ENCODE data around the gene DUSP16. TPM values are rescaled to one million over a fixed set of nuclear protein-coding genes. Genes with fewer than 3 reads are reported as not detected.

Gene DUSP16, protein sequence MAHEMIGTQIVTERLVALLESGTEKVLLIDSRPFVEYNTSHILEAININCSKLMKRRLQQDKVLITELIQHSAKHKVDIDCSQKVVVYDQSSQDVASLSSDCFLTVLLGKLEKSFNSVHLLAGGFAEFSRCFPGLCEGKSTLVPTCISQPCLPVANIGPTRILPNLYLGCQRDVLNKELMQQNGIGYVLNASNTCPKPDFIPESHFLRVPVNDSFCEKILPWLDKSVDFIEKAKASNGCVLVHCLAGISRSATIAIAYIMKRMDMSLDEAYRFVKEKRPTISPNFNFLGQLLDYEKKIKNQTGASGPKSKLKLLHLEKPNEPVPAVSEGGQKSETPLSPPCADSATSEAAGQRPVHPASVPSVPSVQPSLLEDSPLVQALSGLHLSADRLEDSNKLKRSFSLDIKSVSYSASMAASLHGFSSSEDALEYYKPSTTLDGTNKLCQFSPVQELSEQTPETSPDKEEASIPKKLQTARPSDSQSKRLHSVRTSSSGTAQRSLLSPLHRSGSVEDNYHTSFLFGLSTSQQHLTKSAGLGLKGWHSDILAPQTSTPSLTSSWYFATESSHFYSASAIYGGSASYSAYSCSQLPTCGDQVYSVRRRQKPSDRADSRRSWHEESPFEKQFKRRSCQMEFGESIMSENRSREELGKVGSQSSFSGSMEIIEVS
- total RNA-seq (2022; extraction: Qiagen RNA extraction): 7.9 to 10.7 TPM (median 8.8 TPM) in 5 replicates

DNA sequence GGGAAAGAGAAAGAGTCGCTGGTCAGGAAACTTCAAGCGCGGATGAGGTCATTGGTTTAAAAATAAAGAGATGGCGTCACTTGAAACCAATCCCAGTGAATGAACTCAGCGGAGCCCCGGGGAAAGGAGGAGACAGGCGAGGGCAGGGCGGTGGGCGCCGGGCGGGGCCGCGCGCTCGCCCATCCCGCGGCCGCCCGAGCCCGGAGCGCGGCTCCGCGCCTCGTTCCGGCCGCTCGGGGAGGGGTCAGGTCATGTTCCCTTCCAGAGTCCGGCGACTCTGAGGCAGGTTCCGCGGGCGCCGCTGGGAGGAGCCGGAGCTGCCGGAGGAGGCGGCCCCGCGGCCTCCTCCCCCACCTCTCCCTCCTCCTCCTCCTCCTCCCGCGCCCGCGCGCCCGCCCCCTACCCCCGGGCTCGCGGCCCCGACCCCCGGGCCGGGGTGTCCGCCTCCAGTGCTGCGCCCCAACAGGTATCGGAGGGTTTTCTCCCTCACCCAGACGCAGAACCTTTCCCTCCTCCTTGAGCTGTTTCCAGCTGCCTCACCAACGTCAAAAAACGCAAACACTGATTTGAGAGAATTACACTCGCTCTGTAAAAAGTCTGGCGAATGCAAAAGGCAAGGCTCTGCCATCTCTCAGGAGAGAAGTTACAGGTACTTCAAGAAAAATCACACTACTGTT lies at the start of gene DUSP16:
Gene DUSP16 (minus strand): TSS at position 279 of the 677 bp plus-strand sequence. CDS start 41,765 bp downstream, outside the sequence.

DNA sequence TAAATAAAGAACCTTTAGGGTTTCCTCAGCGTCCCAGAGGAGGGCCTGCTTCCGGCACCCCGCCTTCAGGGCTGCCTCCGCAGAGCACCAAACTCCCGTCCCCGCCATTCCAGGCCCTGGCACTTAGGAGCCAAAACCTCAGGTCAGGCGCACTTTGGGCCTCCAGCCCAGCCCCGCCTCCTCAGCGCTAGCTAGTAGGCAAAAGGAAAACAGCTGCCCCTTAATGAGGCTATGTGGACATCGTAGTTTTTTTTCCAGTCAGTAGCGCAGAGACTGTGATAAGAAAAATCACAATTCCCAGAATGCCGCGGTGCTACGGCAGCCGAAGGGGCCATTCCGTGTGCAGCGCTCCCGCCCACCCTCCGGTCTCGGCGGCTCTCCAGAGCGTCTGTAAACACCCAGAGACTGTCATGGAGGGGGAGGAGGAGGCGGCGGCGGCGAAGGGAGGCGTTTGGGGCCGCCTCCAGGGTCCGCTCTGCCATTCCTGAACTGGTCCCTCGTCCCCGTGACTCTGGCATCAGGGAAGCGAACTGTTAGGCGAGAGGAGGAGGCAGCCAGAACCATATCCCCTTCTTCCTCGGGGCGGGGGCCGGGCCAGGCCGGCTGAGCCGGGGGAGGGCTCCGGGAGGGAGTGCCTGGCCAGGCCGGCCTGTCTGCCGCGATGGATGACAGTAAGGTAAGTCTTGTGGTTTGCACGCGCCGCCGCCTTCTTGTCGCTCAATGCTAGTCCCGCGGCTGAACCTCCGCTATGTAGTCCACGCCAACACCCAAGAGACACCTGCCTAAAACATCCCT lies 49.0 kb upstream of the DUSP16 start, which contains the start of gene CREBL2:
Gene CREBL2 (plus strand): TSS at position 365 of the 795 bp plus-strand sequence. CDS start 297 bp downstream, at position 662.

Other genes with a start within 250 kb of the DUSP16 start
- gene MANSC1, start 212.6 kb downstream of the DUSP16 start, total RNA-seq (2022; extraction: Qiagen RNA extraction): 3.1 to 4.6 TPM (median 3.9 TPM) in 5 replicates
- 7.9 to 11.1 TPM (median 9.5 TPM) in 5 replicates for gene BORCS5, start 205.8 kb downstream of the DUSP16 start, total RNA-seq (2022; extraction: Qiagen RNA extraction)
- gene CREBL2, start 49.0 kb upstream of the DUSP16 start, total RNA-seq (2022; extraction: Qiagen RNA extraction): 17.3 to 19.8 TPM (median 19.1 TPM) in 5 replicates
- gene GPR19, start 133.3 kb upstream of the DUSP16 start, total RNA-seq (2022; extraction: Qiagen RNA extraction): 0.70 to 1.3 TPM (median 0.88 TPM) in 5 replicates
- gene CDKN1B, start 154.5 kb upstream of the DUSP16 start, total RNA-seq (2022; extraction: Qiagen RNA extraction): 14.1 to 18.9 TPM (median 17.4 TPM) in 5 replicates
- gene APOLD1, start 222.8 kb upstream of the DUSP16 start, total RNA-seq (2022; extraction: Qiagen RNA extraction): 0.14 to 0.44 TPM (median 0.22 TPM) in 5 replicates

Measured in A549 treated with Mapracorat at 1 μM for 4 hours (cell line).